A549 (cell line): ENCODE measurements around the gene ARL4A.

ENCODE experiments used
- ATOH8 ChIP-seq: fragments of 250-450 bp; sonication (Bioruptor Pico); IDR thresholded peaks from 2 replicates; pipeline ENCODE4 v1.5.0; 2020; ENCODE audit warnings: low read depth, mild to moderate bottlenecking, moderate library complexity
- BHLHE40 ChIP-seq: IDR thresholded peaks from 2 replicates; pipeline ENCODE4 v1.6.1; 2012; ENCODE audit warnings: low read depth, low read length, inconsistent platforms
- CEBPB ChIP-seq, 2 experiments: fragments of >200 bp in 1 of 2; sonication (Bioruptor Twin) in 1 of 2; formaldehyde crosslinking in 1 of 2; IDR thresholded peaks; 2 replicates each; pipeline ENCODE4 v1.6.1; 2012 to 2016
- CTCF ChIP-seq: fragments of >200 bp; sonication (Bioruptor Twin); formaldehyde crosslinking; IDR thresholded peaks from 3 replicates; pipeline ENCODE4 v1.5.1; 2016
- JUNB ChIP-seq: fragments of >200 bp; sonication (Bioruptor Twin); formaldehyde crosslinking; IDR thresholded peaks from 2 replicates; pipeline ENCODE4 v1.6.1; 2016
- MAX ChIP-seq: IDR thresholded peaks from 2 replicates; pipeline ENCODE4 v1.6.1; 2012
- NPAS2 ChIP-seq: fragments of 250-450 bp; sonication (Bioruptor Pico); IDR thresholded peaks from 2 replicates; pipeline ENCODE4 v1.8.0; 2022; ENCODE audit warnings: mild to moderate bottlenecking, moderate library complexity, borderline replicate concordance
- PBX3 ChIP-seq: IDR thresholded peaks from 2 replicates; pipeline ENCODE4 v1.6.1; 2012
- POLR2A ChIP-seq: IDR thresholded peaks from 2 replicates; pipeline ENCODE4 v1.6.1; 2012; ENCODE audit warnings: mild to moderate bottlenecking, low read length
- RCOR1 ChIP-seq: fragments of 150-350 bp; IDR thresholded peaks from 2 replicates; pipeline ENCODE4 v1.6.1; 2014; ENCODE audit warnings: antibody characterized with exemption, low read length, low read depth
- RFX5 ChIP-seq: fragments of 450-650 bp; IDR thresholded peaks from 2 replicates; pipeline ENCODE4 v1.7.1; 2014; ENCODE audit warnings: antibody characterized with exemption, mild to moderate bottlenecking, moderate library complexity

- TF ChIP-seq CTCF (no peak), POLR2A (no peak), MAX (no peak), CEBPB (IDR thresholded peaks at IDR 0.05) (no peak), RFX5 (no peak), PBX3 (no peak), NPAS2 (no peak), ATOH8 (CRISPR knock-in tag) (no peak), RCOR1 (no peak), JUNB (no peak), BHLHE40 (no peak)
These were observed 26.4 kb downstream of the ARL4A start for GRCh38 chr7:12713625-12714378.
